Nephron (organoid): Measurements from ENCODE around the gene GNS.

ENCODE experiments used
- H3K27ac Mint-ChIP-seq, 3 experiments: 2 replicates each; pipeline ENCODE4 v1.8.0; 2020; ENCODE audit warnings: mixed read lengths in 3 of 3, mild to moderate bottlenecking in 2 of 3, moderate library complexity in 1 of 3
- H3K27me3 Mint-ChIP-seq: 2 replicates; pipeline ENCODE4 v1.8.0; 2021; ENCODE audit warnings: low read depth, mild to moderate bottlenecking, moderate library complexity, mixed read lengths
- H3K36me3 Mint-ChIP-seq: 2 replicates; pipeline ENCODE4 v1.8.0; 2020; ENCODE audit warnings: low read depth, mixed read lengths
- H3K4me1 Mint-ChIP-seq: 2 replicates; pipeline ENCODE4 v1.8.0; 2020; ENCODE audit warnings: mixed read lengths
- H3K4me3 Mint-ChIP-seq, 3 experiments: 2 replicates each; pipeline ENCODE4 v1.8.0; 2020; ENCODE audit warnings: mild to moderate bottlenecking in 3 of 3, mixed read lengths in 3 of 3, moderate library complexity in 2 of 3
- H3K9me3 Mint-ChIP-seq: 2 replicates; pipeline ENCODE4 v1.8.0; 2020; ENCODE audit warnings: mixed read lengths
- CTCF ChIP-seq, 3 experiments: fragments of 200-600 bp; sonication (generic); IDR thresholded peaks; one replicate each; pipeline ENCODE4 v1.5.0; 2021; ENCODE audit warnings: antibody characterized with exemption in 3 of 3; ENCODE audit not compliant: unreplicated experiment in 3 of 3

The GNS gene

DNA sequence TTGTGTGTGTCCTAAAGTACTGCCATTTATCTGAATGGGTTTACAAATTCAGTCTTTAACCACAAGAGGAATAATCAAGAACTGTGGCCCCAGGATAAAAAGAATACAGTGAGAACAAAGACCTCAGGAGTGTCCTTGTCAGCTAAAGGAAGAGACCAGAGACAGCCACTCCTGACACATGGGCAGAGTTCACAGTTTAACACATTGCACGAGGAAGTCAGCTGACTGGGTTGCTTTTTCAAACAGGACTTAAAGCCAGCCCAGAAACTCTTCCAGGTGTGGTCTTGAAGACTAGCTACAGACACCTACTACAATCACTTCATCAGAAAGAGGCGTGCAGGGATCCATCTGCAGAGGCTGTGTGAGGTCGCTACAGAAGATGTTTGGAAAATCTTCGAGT lies 42.8 kb downstream of the GNS start:
- no peak for TF ChIP-seq CTCF (IDR thresholded peaks at IDR 0.05; ENCODE audit: unreplicated experiment in 3 of 3)
- peaks cover 68% of the 10 kb centered on the region for H3K36me3 Mint-ChIP-seq
- no peaks in the 10 kb centered on the region for H3K9me3 Mint-ChIP-seq
- H3K27ac Mint-ChIP-seq, result no peak overlapping the region
- H3K4me1 Mint-ChIP-seq, result peaks cover 17% of the 10 kb centered on the region
- H3K27me3 Mint-ChIP-seq, result no peaks in the 10 kb centered on the region
- no peak overlapping the region for H3K4me3 Mint-ChIP-seq

DNA sequence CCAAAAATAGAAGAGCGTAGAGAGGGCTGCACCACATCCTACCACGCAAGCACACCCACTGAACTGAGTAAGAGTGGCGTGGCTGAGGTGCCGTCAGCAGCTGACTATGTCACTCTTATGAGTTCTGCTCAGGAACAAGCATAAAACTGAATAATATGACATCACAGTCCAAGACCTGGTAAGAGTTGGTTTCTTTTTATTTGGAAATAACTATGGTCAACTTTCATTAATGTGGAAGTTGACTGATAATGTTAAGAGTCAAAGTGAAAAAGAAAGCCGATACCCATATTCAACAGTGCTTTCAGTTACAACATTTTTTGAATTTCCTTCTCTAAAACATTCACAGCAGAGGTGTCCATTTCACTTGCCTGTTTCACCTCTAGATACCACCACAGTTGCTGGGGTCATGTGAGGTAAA lies 44.6 kb downstream of the GNS start:
- H3K4me3 Mint-ChIP-seq, result no peak overlapping the region
- peaks cover 10% of the 10 kb centered on the region for H3K4me1 Mint-ChIP-seq
- no peaks in the 10 kb centered on the region for H3K27me3 Mint-ChIP-seq
- TF ChIP-seq CTCF (IDR thresholded peaks at IDR 0.05; ENCODE audit: unreplicated experiment in 3 of 3), result no peak
- peaks cover 54% of the 10 kb centered on the region for H3K36me3 Mint-ChIP-seq
- no peak overlapping the region for H3K27ac Mint-ChIP-seq
- no peaks in the 10 kb centered on the region for H3K9me3 Mint-ChIP-seq

- H3K4me1 Mint-ChIP-seq, result peaks cover 6% of the 10 kb centered on the region
- no peak overlapping the region for H3K27ac Mint-ChIP-seq
- H3K36me3 Mint-ChIP-seq, result peaks cover 49% of the 10 kb centered on the region
- no peaks in the 10 kb centered on the region for H3K9me3 Mint-ChIP-seq
- no peaks in the 10 kb centered on the region for H3K27me3 Mint-ChIP-seq
- no peak for TF ChIP-seq CTCF (IDR thresholded peaks at IDR 0.05; ENCODE audit: unreplicated experiment in 3 of 3)
- no peak overlapping the region for H3K4me3 Mint-ChIP-seq
Measured at GRCh38 chr12:64713376-64713775, 45.8 kb downstream of the GNS start.

DNA sequence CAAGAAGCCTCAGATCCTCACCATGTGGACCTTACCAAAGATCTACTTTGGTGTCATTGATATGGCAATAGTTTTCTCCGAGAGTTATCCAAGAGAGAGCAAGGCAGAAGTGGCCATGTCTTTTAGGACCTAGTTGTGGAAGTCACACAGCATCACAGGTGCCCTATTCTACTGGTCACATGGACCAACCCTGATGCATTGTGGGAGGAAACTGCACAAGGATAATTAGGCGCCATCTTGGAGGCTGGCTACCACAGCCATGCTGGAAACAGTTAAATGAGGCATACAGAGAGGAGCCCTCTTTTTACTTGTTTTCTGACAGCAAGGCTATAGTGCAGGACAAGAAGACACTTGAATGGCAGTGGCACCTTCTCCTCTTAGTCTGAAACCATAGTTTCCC lies 49.8 kb downstream of the GNS start:
- Mint-ChIP-seq H3K4me3 (no peak overlapping the region), H3K9me3 (no peaks in the 10 kb centered on the region), H3K4me1 (peaks cover 30% of the 10 kb centered on the region), H3K27ac (no peak overlapping the region), H3K36me3 (peaks cover 18% of the 10 kb centered on the region), H3K27me3 (no peaks in the 10 kb centered on the region)
- no peak for TF ChIP-seq CTCF (IDR thresholded peaks at IDR 0.05; ENCODE audit: unreplicated experiment in 3 of 3)

GRCh38 chr12:64707926-64708325 lies 51.3 kb downstream of the GNS start:
- no peaks in the 10 kb centered on the region for H3K9me3 Mint-ChIP-seq
- no peaks in the 10 kb centered on the region for H3K27me3 Mint-ChIP-seq

More at GRCh38 chr12:64707926-64708325, 51.3 kb downstream of the GNS start:
- peak overlapping the region in 1 of 3 experiments; percentile 92 for H3K27ac Mint-ChIP-seq
- H3K4me3 Mint-ChIP-seq, result no peak overlapping the region
- peaks cover 27% of the 10 kb centered on the region for H3K4me1 Mint-ChIP-seq
- peaks cover 9% of the 10 kb centered on the region for H3K36me3 Mint-ChIP-seq
- no peak for TF ChIP-seq CTCF (IDR thresholded peaks at IDR 0.05; ENCODE audit: unreplicated experiment in 3 of 3)
